ENCODE results near the gene HSPA9.

GRCh38 chr5:138549414-138549813 is 25.8 kb downstream of the HSPA9 start:
- TF ChIP-seq CTCF (IDR thresholded peaks at IDR 0.05), result no peak
- TF ChIP-seq POLR2A (IDR thresholded peaks at IDR 0.05), result no peak
